Adipocyte (in vitro differentiated cells): ENCODE results near the gene IFIT3.
"Not testable (repeated sequence)": the region's sequence is repeated elsewhere in the genome, so short reads cannot be mapped to it uniquely, and the experiment has no call there.

Experiments
- DNase-seq: peaks from one replicate; pipeline ENCODE4 v3.0.0-alpha.2; 2015; ENCODE audit warnings: low read depth
- H3K27me3 ChIP-seq: replicated peaks from 2 replicates; pipeline ENCODE4 v1.7.0; 2013; ENCODE audit warnings: mild to moderate bottlenecking, low read length, moderate library complexity; ENCODE audit not compliant: control insufficient read depth, insufficient read depth
- H3K36me3 ChIP-seq: 2 replicates; pipeline ENCODE4 v1.7.0; 2013; ENCODE audit warnings: low read length, mild to moderate bottlenecking, moderate library complexity; ENCODE audit not compliant: control insufficient read depth, insufficient read depth, severe bottlenecking
- H3K4me1 ChIP-seq: 2 replicates; pipeline ENCODE4 v1.7.0; 2013; ENCODE audit warnings: mild to moderate bottlenecking, low read length, moderate library complexity; ENCODE audit not compliant: control insufficient read depth, insufficient read depth
- H3K4me3 ChIP-seq: 2 replicates; pipeline ENCODE4 v1.7.0; 2013; ENCODE audit warnings: mild to moderate bottlenecking, low read length, moderate library complexity
- H3K9ac ChIP-seq: 2 replicates; pipeline ENCODE4 v1.7.0; 2013; ENCODE audit warnings: mild to moderate bottlenecking, low read length, moderate library complexity
- H3K9me3 ChIP-seq: 2 replicates; pipeline ENCODE4 v1.7.0; 2013; ENCODE audit warnings: mild to moderate bottlenecking, low read length, moderate library complexity; ENCODE audit not compliant: control insufficient read depth

IFIT3 gene

GRCh38 chr10:89327803-89328441, at the start of gene IFIT3:
Gene IFIT3 (plus strand): TSS chr10:89327997. CDS start chr10:89328074, 77 bp downstream.
- H3K9me3 ChIP-seq: no peaks in the 10 kb centered on the region
- peaks cover 22% of the 10 kb centered on the region for H3K4me1 ChIP-seq
- peak within 1 kb of the TSS; percentile 88 for H3K9ac ChIP-seq
- H3K27me3 ChIP-seq: no peaks in the 10 kb centered on the region
- peak; percentile 93 for DNase-seq
- peak within 1 kb of the TSS; percentile 84 for H3K4me3 ChIP-seq
- H3K36me3 ChIP-seq: no peaks in the 10 kb centered on the region

GRCh38 chr10:89278034-89278535, 49.7 kb upstream of the IFIT3 start:
- H3K9me3 ChIP-seq: no peaks in the 10 kb centered on the region
- peaks cover 66% of the 10 kb centered on the region for H3K4me1 ChIP-seq
- H3K27me3 ChIP-seq: no peaks in the 10 kb centered on the region
- H3K4me3 ChIP-seq: peak overlapping the region; percentile 69
- H3K36me3 ChIP-seq: no peaks in the 10 kb centered on the region
- DNase-seq: peak; percentile 95
- peak overlapping the region; percentile 81 for H3K9ac ChIP-seq

- Histone ChIP-seq H3K4me1 (peaks cover 73% of the 10 kb centered on the region), H3K9ac (peak overlapping the region; percentile 13), H3K9me3 (no peaks in the 10 kb centered on the region), H3K27me3 (no peaks in the 10 kb centered on the region), H3K36me3 (no peaks in the 10 kb centered on the region), H3K4me3 (no peak overlapping the region)
- DNase-seq: no peak
These were observed 48.9 kb upstream of the IFIT3 start for GRCh38 chr10:89278900-89279392.

GRCh38 chr10:89279421-89279869, 48.4 kb upstream of the IFIT3 start:
- H3K9me3 ChIP-seq: no peaks in the 10 kb centered on the region
- H3K9ac ChIP-seq: peak overlapping the region; percentile 13
- H3K4me3 ChIP-seq: no peak overlapping the region
- peaks cover 77% of the 10 kb centered on the region for H3K4me1 ChIP-seq
- no peak for DNase-seq
- no peaks in the 10 kb centered on the region for H3K27me3 ChIP-seq
- H3K36me3 ChIP-seq: no peaks in the 10 kb centered on the region

GRCh38 chr10:89280508-89280907, 47.3 kb upstream of the IFIT3 start:
- H3K9ac ChIP-seq: no peak overlapping the region
- no peaks in the 10 kb centered on the region for H3K27me3 ChIP-seq
- no peak for DNase-seq
- no peak overlapping the region for H3K4me3 ChIP-seq
- H3K36me3 ChIP-seq: no peaks in the 10 kb centered on the region
- no peaks in the 10 kb centered on the region for H3K9me3 ChIP-seq
- H3K4me1 ChIP-seq: peaks cover 72% of the 10 kb centered on the region

- H3K4me1 ChIP-seq: peaks cover 63% of the 10 kb centered on the region
- H3K9me3 ChIP-seq: no peaks in the 10 kb centered on the region
- H3K9ac ChIP-seq: no peak overlapping the region
- no peak for DNase-seq
- no peaks in the 10 kb centered on the region for H3K27me3 ChIP-seq
- no peak overlapping the region for H3K4me3 ChIP-seq
- no peaks in the 10 kb centered on the region for H3K36me3 ChIP-seq
These were observed 46.0 kb upstream of the IFIT3 start for GRCh38 chr10:89281606-89282395.

GRCh38 chr10:89283025-89283935, 44.5 kb upstream of the IFIT3 start:
- peaks cover 50% of the 10 kb centered on the region for H3K4me1 ChIP-seq
- peak overlapping the region; percentile 82 for H3K9ac ChIP-seq
- H3K36me3 ChIP-seq: no peaks in the 10 kb centered on the region
- no peak for DNase-seq
- H3K9me3 ChIP-seq: no peaks in the 10 kb centered on the region
- no peaks in the 10 kb centered on the region for H3K27me3 ChIP-seq
- peak overlapping the region; percentile 74 for H3K4me3 ChIP-seq

GRCh38 chr10:89283936-89284475, 43.8 kb upstream of the IFIT3 start:
- DNase-seq: peak; percentile 92
- Histone ChIP-seq H3K27me3 (no peaks in the 10 kb centered on the region), H3K9me3 (no peaks in the 10 kb centered on the region), H3K36me3 (no peaks in the 10 kb centered on the region), H3K4me3 (peak overlapping the region; percentile 74), H3K9ac (peak overlapping the region; percentile 82), H3K4me1 (peaks cover 45% of the 10 kb centered on the region)

- not testable (repeated sequence) for H3K27me3 ChIP-seq, H3K36me3 ChIP-seq, DNase-seq, H3K9me3 ChIP-seq
- peaks cover 38% of the 10 kb centered on the region for H3K4me1 ChIP-seq
- H3K4me3 ChIP-seq: peak overlapping the region; percentile 74
- peak overlapping the region; percentile 82 for H3K9ac ChIP-seq
These were observed 43.1 kb upstream of the IFIT3 start for GRCh38 chr10:89284711-89285110.

- H3K4me3 ChIP-seq, H3K36me3 ChIP-seq, H3K27me3 ChIP-seq, DNase-seq, H3K9me3 ChIP-seq, H3K9ac ChIP-seq: not testable (repeated sequence)
- H3K4me1 ChIP-seq: peaks cover 34% of the 10 kb centered on the region
These were observed 42.5 kb upstream of the IFIT3 start for GRCh38 chr10:89285303-89285702.
